Stimulated activated CD4-positive, alpha-beta T cell treated with anti-CD3 and anti-CD28 coated beads, Interleukin-15, amount 100 ng/mL, for 1 hour (primary cell): ENCODE measurements around the gene GNG2.

Source experiments
- DNase-seq, 2 donors: peaks; one replicate each; pipeline ENCODE4 v3.0.0-alpha.2; 2020; ENCODE audit warnings: low read depth in 1 of 2, low spot score in 1 of 2

Gene GNG2

DNA sequence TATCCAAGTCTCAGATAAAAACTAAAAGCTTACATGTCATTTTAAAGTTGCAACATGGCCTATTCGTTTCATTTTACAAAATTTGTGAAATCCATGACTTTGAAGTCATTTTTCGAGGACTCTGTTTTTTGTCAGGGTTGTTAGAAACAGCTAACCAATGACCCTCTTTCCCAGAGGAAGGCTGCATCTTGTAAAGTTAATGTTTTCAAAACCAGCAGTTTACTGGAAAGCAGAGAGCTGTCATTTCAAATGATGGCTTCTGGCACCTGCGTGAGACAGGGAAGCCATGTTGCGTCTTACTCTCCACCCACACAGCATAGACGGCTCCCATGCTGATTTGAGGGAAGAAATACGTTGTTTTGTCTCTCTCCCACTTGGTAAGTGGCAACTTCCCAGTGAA, 78.8 kb downstream of the GNG2 start:
- no peak for DNase-seq

GRCh38 chr14:51939755-51940301, 79.4 kb downstream of the GNG2 start:
- no peak for DNase-seq

DNA sequence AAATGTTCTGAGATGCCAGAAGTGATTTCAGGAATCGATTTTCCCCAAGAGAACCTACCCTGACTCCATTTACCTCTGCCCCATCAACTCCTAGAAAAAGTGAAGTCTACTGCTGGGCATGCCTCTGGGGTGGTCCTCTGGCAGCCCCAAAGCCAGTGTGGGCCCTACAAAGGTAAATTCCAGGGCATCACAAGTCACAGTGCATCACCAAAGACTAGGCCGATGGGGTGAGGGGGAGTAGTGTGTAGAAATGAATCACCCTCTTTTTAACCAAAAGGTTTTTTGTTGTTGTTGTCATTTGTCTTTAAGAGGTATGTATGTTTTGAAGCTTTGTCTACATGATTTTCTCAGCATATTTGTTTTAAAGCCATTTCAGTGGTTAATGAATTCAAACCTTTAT, 82.6 kb downstream of the GNG2 start:
- no peak for DNase-seq

DNA sequence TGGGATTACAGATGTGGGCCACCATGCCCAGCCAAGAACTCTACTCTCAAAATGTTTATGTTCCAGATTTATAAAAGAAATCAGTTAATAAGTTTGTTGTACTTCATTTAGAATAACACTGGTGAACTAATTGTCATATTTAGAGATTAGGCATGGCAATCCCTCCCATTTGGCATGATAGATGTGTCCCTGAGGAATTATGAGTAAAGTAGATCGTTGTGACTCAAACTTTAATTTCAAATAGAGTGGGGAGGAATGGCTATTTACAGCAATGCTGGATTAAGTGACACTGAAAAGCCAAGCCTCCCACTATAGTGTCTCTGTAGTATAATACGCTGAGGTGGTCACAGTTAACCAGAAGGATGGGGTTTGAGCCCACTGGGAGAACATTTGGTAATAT, 89.6 kb downstream of the GNG2 start:
- DNase-seq = no peak

- no peak for DNase-seq
Observed at GRCh38 chr14:51951656-51952055, 91.2 kb downstream of the GNG2 start.

DNA sequence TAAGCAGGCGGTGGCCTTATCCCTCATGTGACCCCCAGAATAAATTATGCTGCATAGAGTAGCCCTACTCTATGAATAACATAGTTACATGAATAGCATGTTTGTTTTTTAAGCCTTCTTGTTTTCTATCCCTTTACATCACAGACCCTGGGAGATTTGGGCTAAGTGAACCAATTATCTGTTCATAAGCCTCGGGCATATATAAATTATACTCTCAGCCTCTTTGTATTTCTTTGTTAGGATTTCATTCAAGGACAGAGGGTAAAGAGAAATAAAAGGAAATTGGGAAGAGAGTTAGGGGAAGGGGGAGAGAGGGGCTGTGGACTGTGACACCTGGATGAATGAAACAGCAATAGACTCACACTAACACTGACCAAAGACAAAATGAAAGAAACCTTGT, 93.6 kb downstream of the GNG2 start:
- DNase-seq = no peak

GRCh38 chr14:51954657-51955056, 94.2 kb downstream of the GNG2 start:
- DNase-seq = no peak

GRCh38 chr14:51957950-51958349, 97.5 kb downstream of the GNG2 start:
- no peak for DNase-seq

GRCh38 chr14:51959928-51960327, 99.5 kb downstream of the GNG2 start:
- no peak for DNase-seq

DNA sequence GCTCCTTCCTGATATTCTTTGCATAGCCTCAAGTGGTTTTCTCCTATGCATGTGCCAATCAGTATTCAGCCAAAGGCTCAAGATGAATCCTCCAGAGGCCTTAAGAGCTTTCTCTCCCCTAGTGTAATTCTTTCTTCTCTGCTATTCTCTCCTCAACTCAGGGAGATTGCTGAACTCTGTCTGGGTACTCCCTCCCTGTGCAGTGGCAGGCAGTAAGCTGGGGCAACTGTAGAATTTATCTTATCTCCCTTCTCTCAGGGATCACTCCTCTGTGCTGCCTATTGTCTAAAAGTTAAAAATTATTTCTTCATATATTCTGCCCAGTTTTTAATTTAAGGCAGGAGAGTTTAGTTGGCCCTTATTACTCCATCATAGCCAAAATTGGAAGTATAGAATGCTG, 100.5 kb downstream of the GNG2 start:
- DNase-seq = no peak

DNA sequence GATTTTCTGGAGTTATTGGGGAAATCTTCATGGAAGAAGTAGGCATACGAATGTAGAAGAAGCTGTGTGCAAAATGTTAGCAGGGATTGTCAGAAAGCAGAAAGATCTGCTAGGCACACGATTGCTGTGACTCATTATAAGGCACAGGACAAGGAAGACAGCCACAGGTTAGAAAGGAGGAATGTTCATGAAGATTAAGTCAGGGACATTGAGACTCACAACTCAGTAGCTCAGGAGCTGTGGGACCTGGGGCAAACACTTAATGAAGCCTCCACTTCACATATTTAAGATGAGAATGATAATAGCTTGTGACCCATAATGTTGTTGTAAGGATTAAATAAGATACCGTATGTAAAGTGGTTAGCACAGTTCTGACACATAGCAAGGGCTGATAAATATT, 102.3 kb downstream of the GNG2 start:
- no peak for DNase-seq

GRCh38 chr14:51963286-51963685, 102.9 kb downstream of the GNG2 start:
- DNase-seq = no peak

DNA sequence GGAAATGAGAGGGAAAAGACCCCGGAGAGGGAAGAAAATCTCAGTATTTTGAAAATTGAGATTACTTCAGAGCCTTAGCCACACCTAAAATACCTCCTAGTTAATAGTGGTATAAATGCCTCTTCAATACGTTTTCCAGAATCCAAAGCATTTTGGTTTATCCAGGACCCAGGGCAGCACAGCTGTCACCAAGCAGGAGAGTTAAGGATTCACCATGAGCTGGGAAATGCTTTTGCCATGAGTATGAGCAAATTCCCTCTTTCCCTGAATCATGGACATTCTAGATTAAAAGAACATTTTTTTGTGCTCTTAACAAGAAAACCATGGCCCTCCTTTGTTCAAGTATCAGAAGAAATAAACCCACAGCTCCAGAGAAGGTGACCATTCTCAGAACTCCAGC, 107.1 kb downstream of the GNG2 start:
- no peak for DNase-seq

- no peak for DNase-seq
Observed at GRCh38 chr14:51969852-51970540, 109.6 kb downstream of the GNG2 start.

GRCh38 chr14:51972566-51972965, 112.2 kb downstream of the GNG2 start:
- no peak for DNase-seq

DNA sequence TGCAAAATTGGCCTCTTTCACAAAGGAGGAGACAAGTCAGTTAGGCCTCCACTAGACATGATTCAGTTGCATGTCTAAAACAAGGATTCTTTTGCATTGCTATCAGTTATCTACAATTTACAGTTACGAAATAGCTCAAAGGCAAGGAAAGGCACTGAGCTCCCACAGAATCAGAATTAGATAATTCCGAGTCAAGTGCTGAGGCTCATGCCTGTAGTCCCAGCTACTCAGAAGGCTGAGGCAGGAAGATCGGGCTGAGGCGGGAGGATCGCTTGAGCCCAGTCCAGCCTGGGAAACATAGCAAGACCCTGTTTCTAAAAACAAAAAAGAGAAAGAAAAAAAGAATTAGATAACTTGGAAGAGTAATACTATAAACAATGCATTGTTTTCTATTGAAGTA, 116.7 kb downstream of the GNG2 start:
- DNase-seq = no peak

DNA sequence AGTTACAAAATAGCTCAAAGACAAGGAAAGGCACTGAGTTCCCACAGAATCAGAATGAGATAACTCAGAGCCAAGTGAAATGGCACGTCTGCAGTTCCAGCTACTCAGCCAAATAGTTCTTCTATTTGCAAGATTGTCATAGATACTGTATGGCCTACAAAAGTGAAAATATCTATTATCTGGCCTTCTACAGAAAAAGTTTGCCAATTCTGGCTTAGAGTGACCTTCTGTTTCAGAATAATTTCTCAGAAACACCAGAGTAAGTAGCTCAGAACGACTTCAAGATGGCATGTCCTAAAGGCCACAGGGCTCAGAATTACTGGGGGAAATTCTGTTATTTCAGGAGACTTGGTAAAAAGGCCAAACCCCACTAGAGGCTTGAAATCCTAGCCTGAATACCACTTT, 118.3 kb downstream of the GNG2 start:
- DNase-seq = no peak

DNA sequence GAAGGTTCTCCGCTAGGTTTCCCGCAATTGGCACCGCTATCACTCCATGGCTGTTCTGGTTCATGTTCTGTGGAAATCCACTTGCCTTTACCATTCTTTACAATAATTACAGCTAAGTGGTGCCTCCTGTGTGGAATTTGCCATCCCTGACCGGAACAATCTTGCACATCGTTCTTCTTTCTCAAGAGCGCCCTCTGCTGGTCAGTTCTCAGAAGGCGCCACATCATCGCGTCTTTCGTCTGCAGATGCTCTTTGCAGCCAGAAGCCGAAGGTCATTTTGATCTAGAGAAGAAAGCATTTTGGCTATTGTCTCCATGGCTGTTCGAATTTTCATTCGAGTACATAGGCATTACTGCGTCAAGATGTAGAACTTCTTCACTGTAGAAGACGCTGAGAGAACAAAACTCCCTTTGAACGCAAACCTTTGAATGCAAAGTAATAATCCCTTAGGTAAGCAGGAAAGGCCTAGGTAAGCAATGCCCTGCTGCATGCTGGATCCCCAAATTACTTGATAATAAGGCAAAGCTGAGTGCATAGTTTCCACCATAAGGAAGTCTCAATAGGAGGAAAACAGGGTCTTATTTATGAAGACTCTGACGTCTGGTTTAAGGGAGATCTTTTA, 118.8 kb downstream of the GNG2 start:
- DNase-seq = peak; percentile 56 to 72

DNA sequence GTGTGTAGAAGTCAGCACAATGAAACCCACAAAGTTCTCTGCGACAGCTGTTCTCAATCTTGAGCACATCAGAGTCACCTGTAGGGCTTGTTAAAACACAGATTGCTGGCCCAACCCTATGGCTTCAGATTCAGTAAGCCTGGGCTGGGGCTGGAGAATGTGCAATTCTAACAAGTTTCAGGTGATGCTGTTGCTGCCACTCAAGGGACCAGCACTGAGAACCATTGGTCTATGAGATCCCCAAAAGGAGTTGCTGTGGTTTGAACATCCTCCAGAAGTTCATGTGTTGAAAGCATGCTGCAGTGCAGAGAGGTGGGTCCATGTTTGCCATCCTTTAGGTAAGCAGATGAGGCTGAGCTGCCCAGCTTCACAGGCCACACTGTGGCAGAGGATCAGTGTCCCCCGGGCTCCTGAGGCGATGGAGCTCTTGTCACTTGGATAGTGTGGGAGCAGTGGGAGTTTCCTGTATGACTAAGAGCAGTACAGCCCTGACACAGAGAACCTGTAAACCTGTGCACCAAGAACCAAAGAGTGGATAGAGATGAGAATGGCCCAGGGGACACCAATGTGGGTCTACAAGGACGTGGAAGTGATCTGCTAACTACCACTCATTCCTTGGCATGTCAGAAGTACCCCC, 120.9 kb downstream of the GNG2 start:
- DNase-seq = no peak

DNA sequence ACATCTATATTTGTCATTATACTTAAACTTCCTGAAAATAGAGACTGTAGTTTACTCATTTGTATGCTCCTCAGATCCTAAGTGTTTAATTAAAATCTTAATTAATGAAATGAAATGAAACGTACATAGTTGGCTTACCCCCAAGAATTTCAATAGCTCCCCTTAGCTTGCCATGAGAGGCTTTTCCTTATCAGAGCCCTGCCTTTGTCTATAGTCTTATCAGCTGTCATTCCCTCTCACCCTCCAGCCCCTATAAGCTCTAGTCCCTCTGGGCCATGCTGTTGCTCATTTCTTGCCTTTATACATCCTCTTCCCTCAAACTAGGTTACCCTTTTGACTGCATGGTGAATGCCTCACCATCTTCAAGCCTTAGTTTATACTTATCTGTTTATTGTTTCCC, 127.8 kb downstream of the GNG2 start:
- DNase-seq = no peak

DNA sequence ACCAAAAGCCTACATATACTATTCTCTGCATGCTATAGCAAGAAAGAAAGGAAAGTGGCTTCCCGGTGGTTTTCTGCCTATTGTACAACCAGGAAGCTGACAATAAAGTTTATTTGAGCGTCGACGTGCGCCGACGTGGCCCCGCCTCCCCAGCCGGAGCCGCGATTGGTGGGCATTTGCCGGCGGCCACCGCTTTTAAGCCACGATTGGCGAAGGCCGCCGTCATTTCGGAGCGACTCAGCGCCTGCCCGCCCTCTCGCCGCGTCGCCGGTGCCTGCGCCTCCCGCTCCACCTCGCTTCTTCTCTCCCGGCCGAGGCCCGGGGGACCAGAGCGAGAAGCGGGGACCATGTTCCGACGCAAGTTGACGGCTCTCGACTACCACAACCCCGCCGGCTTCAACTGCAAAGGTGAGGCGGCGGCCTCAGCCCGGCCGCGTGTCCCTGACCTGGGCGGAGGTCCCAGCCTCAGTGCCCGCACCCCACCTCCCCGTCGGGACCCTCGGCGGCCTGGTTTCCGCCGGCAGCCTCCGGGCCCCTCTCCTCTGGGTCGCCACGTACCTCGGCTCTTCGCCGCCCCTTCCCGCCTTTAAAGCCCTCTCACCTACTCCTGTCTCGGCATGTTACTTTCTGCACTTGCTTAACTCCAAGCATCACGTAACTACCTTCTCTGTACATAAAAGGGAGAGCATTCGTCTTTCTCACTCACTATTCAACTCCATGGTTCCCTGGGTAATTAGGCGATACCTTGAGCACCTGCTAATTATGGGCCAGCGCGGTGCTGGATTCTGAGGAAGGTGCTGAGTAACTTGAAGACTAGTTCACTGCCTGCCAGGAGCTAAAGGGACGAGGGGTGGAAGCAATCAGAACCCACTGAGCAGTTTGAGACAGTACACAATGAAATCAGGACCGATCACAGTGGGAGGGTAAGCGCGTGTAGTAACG, 129.2 kb downstream of the GNG2 start, which contains the start of gene RTRAF:
RTRAF (plus strand) TSS at position 254 of the 942 bp plus-strand sequence; CDS start at position 348, 94 bp downstream.
- peak; percentile 79 to 88 for DNase-seq
